Upper lobe of left lung (tissue), 4 donors: ENCODE measurements around the gene USP24.

Experiments used
- EP300 ChIP-seq, 4 donors: sonication (generic); formaldehyde crosslinking; IDR thresholded peaks; one replicate each; pipeline ENCODE4 v1.5.1; 2017; ENCODE audit warnings: antibody characterized with exemption in 4 of 4, control low read depth in 2 of 4
- POLR2A ChIP-seq, 4 donors: fragments of 450-650 bp; IDR thresholded peaks; one replicate each; pipeline ENCODE4 v1.5.1; 2016 to 2017; ENCODE audit warnings: antibody characterized with exemption in 4 of 4, mild to moderate bottlenecking in 2 of 4
- POLR2AphosphoS5 ChIP-seq, 2 donors: sonication (generic); formaldehyde crosslinking; IDR thresholded peaks; one replicate each; pipeline ENCODE4 v1.5.1; 2017; ENCODE audit warnings: antibody characterized with exemption in 2 of 2
- TF ChIP-seq, protein P1 (sequence below), 6 experiments: fragments of 450-650 bp in 4 of 6; fragments of 200-600 bp in 2 of 6; sonication (generic) in 2 of 6; IDR thresholded peaks; one replicate each; pipeline ENCODE4 v1.5.1; 2016 to 2019; ENCODE audit warnings: antibody characterized with exemption in 6 of 6

DNA sequence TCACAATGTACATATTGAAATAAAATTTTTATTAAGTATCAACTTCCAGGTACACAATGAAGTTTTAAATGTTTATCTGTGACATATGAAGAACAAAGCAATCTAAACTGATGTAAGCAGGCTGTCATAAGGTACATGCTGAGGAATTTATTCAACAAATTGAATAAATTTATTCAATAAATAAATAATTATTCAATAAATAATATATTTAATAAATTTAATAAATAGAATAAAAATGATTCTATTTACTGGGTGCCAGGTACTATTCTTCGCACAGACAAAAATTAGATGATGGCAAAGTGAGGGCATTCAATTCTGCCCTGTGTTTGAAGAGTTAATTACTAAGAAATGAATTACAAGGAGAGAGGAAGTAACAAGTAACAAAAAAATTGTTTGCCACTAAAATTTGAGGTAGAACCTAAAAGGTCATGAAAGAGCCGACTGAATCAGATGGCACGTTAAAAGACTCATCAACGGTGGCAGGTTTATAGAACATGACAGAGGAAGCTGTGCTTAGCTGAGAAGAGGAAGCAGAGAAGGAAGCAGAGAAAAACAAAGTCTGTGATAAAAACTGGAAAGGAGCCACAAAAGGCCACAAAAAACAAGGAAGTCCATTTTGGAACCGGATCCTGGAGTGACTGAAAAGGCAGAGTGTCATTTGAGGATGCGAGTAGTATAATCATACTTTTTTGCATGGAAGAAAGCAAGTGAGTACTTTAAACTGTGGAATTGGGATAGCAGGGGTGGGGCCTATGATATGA lies 2.2 kb upstream of the USP24 start:
- TF ChIP-seq, protein P1, sequence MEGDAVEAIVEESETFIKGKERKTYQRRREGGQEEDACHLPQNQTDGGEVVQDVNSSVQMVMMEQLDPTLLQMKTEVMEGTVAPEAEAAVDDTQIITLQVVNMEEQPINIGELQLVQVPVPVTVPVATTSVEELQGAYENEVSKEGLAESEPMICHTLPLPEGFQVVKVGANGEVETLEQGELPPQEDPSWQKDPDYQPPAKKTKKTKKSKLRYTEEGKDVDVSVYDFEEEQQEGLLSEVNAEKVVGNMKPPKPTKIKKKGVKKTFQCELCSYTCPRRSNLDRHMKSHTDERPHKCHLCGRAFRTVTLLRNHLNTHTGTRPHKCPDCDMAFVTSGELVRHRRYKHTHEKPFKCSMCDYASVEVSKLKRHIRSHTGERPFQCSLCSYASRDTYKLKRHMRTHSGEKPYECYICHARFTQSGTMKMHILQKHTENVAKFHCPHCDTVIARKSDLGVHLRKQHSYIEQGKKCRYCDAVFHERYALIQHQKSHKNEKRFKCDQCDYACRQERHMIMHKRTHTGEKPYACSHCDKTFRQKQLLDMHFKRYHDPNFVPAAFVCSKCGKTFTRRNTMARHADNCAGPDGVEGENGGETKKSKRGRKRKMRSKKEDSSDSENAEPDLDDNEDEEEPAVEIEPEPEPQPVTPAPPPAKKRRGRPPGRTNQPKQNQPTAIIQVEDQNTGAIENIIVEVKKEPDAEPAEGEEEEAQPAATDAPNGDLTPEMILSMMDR (IDR thresholded peaks at IDR 0.05), result no peak
- TF ChIP-seq POLR2A (IDR thresholded peaks at IDR 0.05) (peak in 1 of 4 donors; percentile 16), EP300 (IDR thresholded peaks at IDR 0.05) (no peak), POLR2AphosphoS5 (IDR thresholded peaks at IDR 0.05) (no peak)
